ENCODE data around the gene KCNK15. TPM values are rescaled to one million over a fixed set of nuclear protein-coding genes. Genes with fewer than 3 reads are reported as not detected.

Gene KCNK15
- total RNA-seq, 1 donor from 2014 or later = 0.21 TPM

DNA sequence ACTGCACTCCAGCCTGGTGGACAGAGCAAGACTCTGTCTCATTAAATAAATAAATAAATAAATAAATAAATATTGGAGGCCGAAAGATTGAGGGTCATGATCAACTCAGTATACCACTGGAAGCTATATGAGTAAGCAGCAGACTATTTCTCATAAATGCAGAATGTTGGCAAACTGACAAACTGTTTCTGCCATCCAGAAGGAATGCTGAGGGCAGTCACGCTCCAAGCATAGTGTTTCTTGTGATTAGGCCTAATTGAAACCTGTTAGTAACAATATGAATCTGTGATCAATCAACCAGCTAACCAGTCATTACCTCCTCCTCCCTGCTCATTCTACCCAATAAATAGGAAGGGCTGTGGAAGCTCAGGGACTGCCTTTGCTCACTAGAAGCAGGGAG, 15.2 kb upstream of the KCNK15 start:
- no peak overlapping the region for H3K27ac Mint-ChIP-seq
- H3K27me3 Mint-ChIP-seq (ENCODE audit: insufficient read depth, low read depth) = peaks cover 5% of the 10 kb centered on the region
- H3K9ac ChIP-seq = no peak overlapping the region
- H3F3A ChIP-seq (ENCODE audit: low read depth) = no peaks in the 10 kb centered on the region
- H3K4me3 Mint-ChIP-seq = no peak overlapping the region
- no peak overlapping the region for H3K4me2 ChIP-seq
- H3K9me3 Mint-ChIP-seq = no peaks in the 10 kb centered on the region
- no peak overlapping the region for H3K4me3 ChIP-seq
- H2AFZ ChIP-seq (replicated peaks) = no peak overlapping the region
- TF ChIP-seq EZH2phosphoT487 (IDR thresholded peaks at IDR 0.05) (no peak), EZH2 (IDR thresholded peaks at IDR 0.05) (no peak), CTCF (IDR thresholded peaks at IDR 0.05) (no peak)
- peaks cover 8% of the 10 kb centered on the region for H3K4me1 ChIP-seq
- no peaks in the 10 kb centered on the region for H3K79me2 ChIP-seq (ENCODE audit: low read depth)
- no peaks in the 10 kb centered on the region for H3K9me3 ChIP-seq (ENCODE audit: low read depth)
- H3K36me3 ChIP-seq = no peaks in the 10 kb centered on the region
- no peaks in the 10 kb centered on the region for H3K36me3 Mint-ChIP-seq
- DNase-seq (ENCODE audit: low spot score) = no peak
- no peaks in the 10 kb centered on the region for H4K20me1 ChIP-seq (ENCODE audit: low read depth)
- no peak overlapping the region for H3K27ac ChIP-seq
- H3K4me1 Mint-ChIP-seq = peaks cover 14% of the 10 kb centered on the region
- no peaks in the 10 kb centered on the region for H3K27me3 ChIP-seq

- no peaks in the 10 kb centered on the region for H4K20me1 ChIP-seq (ENCODE audit: low read depth)
- no peak overlapping the region for H3K9ac ChIP-seq
- H3K9me3 ChIP-seq (ENCODE audit: low read depth) = no peaks in the 10 kb centered on the region
- no peaks in the 10 kb centered on the region for H3K79me2 ChIP-seq (ENCODE audit: low read depth)
- TF ChIP-seq EZH2phosphoT487 (IDR thresholded peaks at IDR 0.05) (no peak), CTCF (IDR thresholded peaks at IDR 0.05) (no peak), EZH2 (IDR thresholded peaks at IDR 0.05) (no peak)
- no peaks in the 10 kb centered on the region for H3K9me3 Mint-ChIP-seq
- peaks cover 10% of the 10 kb centered on the region for H3K27me3 Mint-ChIP-seq (ENCODE audit: insufficient read depth, low read depth)
- H3K4me3 ChIP-seq = no peak overlapping the region
- no peaks in the 10 kb centered on the region for H3K36me3 Mint-ChIP-seq
- no peak overlapping the region for H3K4me2 ChIP-seq
- H3K4me1 Mint-ChIP-seq = peaks cover 23% of the 10 kb centered on the region
- no peaks in the 10 kb centered on the region for H3K36me3 ChIP-seq
- no peak overlapping the region for H3K27ac ChIP-seq
- no peak overlapping the region for H2AFZ ChIP-seq (replicated peaks)
- DNase-seq (ENCODE audit: low spot score) = no peak
- H3K27me3 ChIP-seq = no peaks in the 10 kb centered on the region
- peaks cover 8% of the 10 kb centered on the region for H3K4me1 ChIP-seq
- no peaks in the 10 kb centered on the region for H3F3A ChIP-seq (ENCODE audit: low read depth)
- no peak overlapping the region for H3K27ac Mint-ChIP-seq
- H3K4me3 Mint-ChIP-seq = no peak overlapping the region
Observed at GRCh38 chr20:44731657-44732056, 14.0 kb upstream of the KCNK15 start.

- Mint-ChIP-seq H3K4me3 (no peak overlapping the region), H3K4me1 (peaks cover 23% of the 10 kb centered on the region), H3K27me3 (ENCODE audit: insufficient read depth, low read depth) (peaks cover 11% of the 10 kb centered on the region), H3K9me3 (no peaks in the 10 kb centered on the region), H3K36me3 (no peaks in the 10 kb centered on the region), H3K27ac (no peak overlapping the region)
- H3K27me3 ChIP-seq = no peaks in the 10 kb centered on the region
- no peak overlapping the region for H3K9ac ChIP-seq
- no peaks in the 10 kb centered on the region for H3K36me3 ChIP-seq
- no peaks in the 10 kb centered on the region for H3K79me2 ChIP-seq (ENCODE audit: low read depth)
- H3F3A ChIP-seq (ENCODE audit: low read depth) = no peaks in the 10 kb centered on the region
- H3K9me3 ChIP-seq (ENCODE audit: low read depth) = no peaks in the 10 kb centered on the region
- TF ChIP-seq EZH2phosphoT487 (IDR thresholded peaks at IDR 0.05) (no peak), EZH2 (IDR thresholded peaks at IDR 0.05) (no peak), CTCF (IDR thresholded peaks at IDR 0.05) (no peak)
- H3K4me1 ChIP-seq = peaks cover 8% of the 10 kb centered on the region
- no peak overlapping the region for H3K4me2 ChIP-seq
- no peak overlapping the region for H3K4me3 ChIP-seq
- no peak for DNase-seq (ENCODE audit: low spot score)
- no peak overlapping the region for H2AFZ ChIP-seq (replicated peaks)
- no peak overlapping the region for H3K27ac ChIP-seq
- H4K20me1 ChIP-seq (ENCODE audit: low read depth) = no peaks in the 10 kb centered on the region
Observed at GRCh38 chr20:44732327-44732726, 13.3 kb upstream of the KCNK15 start.

Data from neural progenitor cell (in vitro differentiated cells).